ENCODE data around the gene BCKDHB. TPM values are rescaled to one million over a fixed set of nuclear protein-coding genes. Genes with fewer than 3 reads are reported as not detected.

Gene BCKDHB
- total RNA-seq (ENCODE audit: low replicate concordance): 5.7 and 10.6 TPM in 2 replicates

GRCh38 chr6:80106418-80107235, at the start of gene BCKDHB:
TSS of gene BCKDHB (plus strand) at chr6:80106671. CDS start at chr6:80106694, 23 bp downstream.

Other genes with a start within 250 kb of the BCKDHB start
- gene ELOVL4, start 159.1 kb upstream of the BCKDHB start, total RNA-seq (ENCODE audit: low replicate concordance): 2.5 and 3.1 TPM in 2 replicates
- gene TTK, start 102.0 kb upstream of the BCKDHB start, total RNA-seq (ENCODE audit: low replicate concordance): 0.70 and 5.9 TPM in 2 replicates